HG03108 (cell line): ENCODE data around the gene LMAN1L.

ENCODE experiments used
- ATAC-seq: cut with Tn5 transposase; IDR thresholded peaks from one replicate; pipeline ENCODE4 v1.9.1; 2021; ENCODE audit warnings: moderate library complexity; ENCODE audit not compliant: unreplicated experiment

LMAN1L gene

GRCh38 chr15:74854453-74855022 lies 41.9 kb downstream of the LMAN1L start:
- ATAC-seq, result no peak

GRCh38 chr15:74855857-74856256 lies 43.2 kb downstream of the LMAN1L start:
- ATAC-seq, result no peak

GRCh38 chr15:74856537-74856936 lies 43.9 kb downstream of the LMAN1L start:
- no peak for ATAC-seq

GRCh38 chr15:74857082-74857655 lies 44.5 kb downstream of the LMAN1L start:
- peak; percentile 80 for ATAC-seq

- no peak for ATAC-seq
Observed at GRCh38 chr15:74857671-74858368, 45.2 kb downstream of the LMAN1L start.

GRCh38 chr15:74858369-74858740 lies 45.7 kb downstream of the LMAN1L start:
- no peak for ATAC-seq

GRCh38 chr15:74863239-74864056 lies 50.8 kb downstream of the LMAN1L start:
- no peak for ATAC-seq

GRCh38 chr15:74864296-74864695 lies 51.7 kb downstream of the LMAN1L start:
- ATAC-seq, result no peak

- no peak for ATAC-seq
Observed at GRCh38 chr15:74865316-74865715, 52.7 kb downstream of the LMAN1L start.

GRCh38 chr15:74866090-74866489 lies 53.5 kb downstream of the LMAN1L start:
- ATAC-seq, result no peak

GRCh38 chr15:74867466-74868038 lies 54.9 kb downstream of the LMAN1L start:
- ATAC-seq, result no peak

GRCh38 chr15:74868059-74868458 lies 55.4 kb downstream of the LMAN1L start:
- ATAC-seq, result no peak

- no peak for ATAC-seq
Observed at GRCh38 chr15:74869372-74869725, 56.7 kb downstream of the LMAN1L start.

- ATAC-seq, result peak; percentile 53
Observed at GRCh38 chr15:74869726-74870407, 57.2 kb downstream of the LMAN1L start.

GRCh38 chr15:74870436-74871215 lies 58.0 kb downstream of the LMAN1L start:
- no peak for ATAC-seq

GRCh38 chr15:74872702-74873035 lies 60.0 kb downstream of the LMAN1L start:
- ATAC-seq, result no peak

GRCh38 chr15:74873036-74873755 lies 60.6 kb downstream of the LMAN1L start, which contains the start of gene SCAMP2:
TSS of gene SCAMP2 (minus strand) at chr15:74873365. CDS start at chr15:74873255, 110 bp downstream.
- ATAC-seq, result peak; percentile 71

- no peak for ATAC-seq
Observed at GRCh38 chr15:74873756-74874424, 61.3 kb downstream of the LMAN1L start.
